HepG2 (cell line): ENCODE measurements around the gene FMN2. TPM values are rescaled to one million over a fixed set of nuclear protein-coding genes. Genes with fewer than 3 reads are reported as not detected.

Experiments used
- ATAC-seq: fragments of 200-7000 bp; cut with Tn5 transposase; 3 replicates; pipeline ENCODE4 v1.9.1; 2020; ENCODE audit warnings: mild to moderate bottlenecking, moderate library complexity
- BruUV-seq: library from RNA; stranded (reverse); fragments of 400-500 nt; replicated peaks from 2 replicates; lab custom pipeline; 2021; lab: Mats Ljungman, UMichigan
- CTCF ChIA-PET: fragments of 300-600 bp; formaldehyde crosslinking; extraction: SDS; loops from one replicate; lab custom pipeline; 2021; ENCODE audit warnings: low total read pairs, inconsistent platforms, low intra/inter-chr PET ratio; lab: Yijun Ruan, JAX
- POLR2A ChIA-PET: fragments of 350-600 bp; sonication (Branson Sonifier 250); formaldehyde crosslinking; loops from one replicate; lab custom pipeline; 2020; ENCODE audit warnings: antibody characterized with exemption, inconsistent platforms; lab: Yijun Ruan, JAX
- DNase-seq: peaks from one replicate; pipeline ENCODE4 v3.0.0-alpha.2; 2015; ENCODE audit warnings: low spot score
- FAIRE-seq: peaks from 3 replicates; lab custom pipeline; 2011; peaks lifted over from hg19 to GRCh38; lab: Jason Lieb, UNC
- H2AFZ ChIP-seq: one replicate; pipeline ENCODE4 v1.6.1; 2011; ENCODE audit warnings: low read length, inconsistent platforms
- H3K27ac ChIP-seq: fragments of 300-600 bp; 3 replicates; pipeline ENCODE4 v1.8.0; 2011; ENCODE audit warnings: mixed run types, mild to moderate bottlenecking, mixed read lengths, low read length, inconsistent platforms; ENCODE audit not compliant: insufficient read depth; ENCODE audit errors: extremely low read length
- H3K27me3 ChIP-seq, 2 experiments: fragments of 200-600 bp in 1 of 2; 2 replicates in 1 of 2; 3 replicates in 1 of 2; pipeline versions ENCODE4 v1.6.0 to v1.8.0; 2011; ENCODE audit warnings: low read length in 2 of 2, mild to moderate bottlenecking in 2 of 2, moderate library complexity in 2 of 2, inconsistent platforms in 1 of 2; ENCODE audit not compliant: insufficient read depth in 2 of 2, control insufficient read depth in 1 of 2
- H3K36me3 ChIP-seq, 2 experiments: fragments of 200-600 bp in 1 of 2; replicated peaks in 1 of 2; 2 replicates in 1 of 2; 3 replicates in 1 of 2; pipeline versions ENCODE4 v1.5.1 to v1.8.0; 2011; ENCODE audit warnings: low read length in 2 of 2, inconsistent platforms in 1 of 2; ENCODE audit not compliant: insufficient read depth in 2 of 2, control insufficient read depth in 1 of 2
- H3K4me1 ChIP-seq: 2 replicates; pipeline ENCODE4 v1.5.1; 2012; ENCODE audit warnings: low read length, inconsistent platforms; ENCODE audit not compliant: insufficient read depth
- H3K4me2 ChIP-seq: 2 replicates; pipeline ENCODE4 v1.6.0; 2011; ENCODE audit warnings: low read depth, low read length, inconsistent platforms
- H3K4me3 ChIP-seq, 3 experiments: fragments of 200-600 bp in 1 of 3; sonication (generic), shearing (Covaris generic) in 1 of 3; replicated peaks in 1 of 3; 2 replicates each; pipeline ENCODE4 v1.5.1; 2011 to 2016; ENCODE audit warnings: low read length in 3 of 3, inconsistent platforms in 2 of 3, low read depth in 2 of 3, mild to moderate bottlenecking in 2 of 3, control low read depth in 1 of 3, mixed read lengths in 1 of 3; ENCODE audit not compliant: insufficient read depth in 1 of 3
- H3K79me2 ChIP-seq: one replicate; pipeline ENCODE4 v1.6.1; 2011; ENCODE audit warnings: low read length, inconsistent platforms; ENCODE audit not compliant: insufficient read depth
- H3K9ac ChIP-seq: 2 replicates; pipeline ENCODE4 v1.6.0; 2011; ENCODE audit warnings: mild to moderate bottlenecking, low read depth, low read length, inconsistent platforms; ENCODE audit not compliant: insufficient read depth
- H3K9me3 ChIP-seq: 2 replicates; pipeline ENCODE4 v1.5.1; 2012; ENCODE audit warnings: mild to moderate bottlenecking, low read length
- H4K20me1 ChIP-seq: 2 replicates; pipeline ENCODE4 v1.6.0; 2011; ENCODE audit warnings: inconsistent platforms, mild to moderate bottlenecking, low read length, moderate library complexity; ENCODE audit not compliant: insufficient read depth
- AHR ChIP-seq: IDR thresholded peaks from 2 replicates; pipeline ENCODE4 v1.6.1; 2018; ENCODE audit warnings: missing genetic modification reagents, missing compliant biosample characterization
- DPF2 ChIP-seq: sonication (generic); formaldehyde crosslinking; IDR thresholded peaks from 2 replicates; pipeline ENCODE4 v1.4.0; 2020; ENCODE audit warnings: mild to moderate bottlenecking, low read depth, missing genetic modification reagents, borderline replicate concordance
- FLYWCH1 ChIP-seq: sonication (generic); formaldehyde crosslinking; IDR thresholded peaks from 2 replicates; pipeline ENCODE4 v1.8.1; 2023; ENCODE audit warnings: mild to moderate bottlenecking, missing genetic modification reagents
- HNRNPL ChIP-seq: fragments of 200-400 bp; formaldehyde crosslinking; IDR thresholded peaks from 2 replicates; pipeline ENCODE4 v1.6.1; 2017; ENCODE audit warnings: mild to moderate bottlenecking, low read depth, low read length
- SNRNP70 ChIP-seq: fragments of 200-400 bp; formaldehyde crosslinking; IDR thresholded peaks from 2 replicates; pipeline ENCODE4 v1.6.1; 2017; ENCODE audit warnings: mild to moderate bottlenecking, low read depth, low read length, moderate library complexity
- SRF ChIP-seq: IDR thresholded peaks from 2 replicates; pipeline ENCODE4 v1.6.1; 2011; ENCODE audit warnings: mild to moderate bottlenecking, low read depth, low read length, moderate library complexity
- TAF15 ChIP-seq: fragments of 200-400 bp; formaldehyde crosslinking; IDR thresholded peaks from one replicate; pipeline ENCODE4 v1.6.1; 2018; ENCODE audit warnings: mild to moderate bottlenecking, low read depth, low read length; ENCODE audit not compliant: poor library complexity, severe bottlenecking
- WGBS: methylation state at CpG from one replicate; pipeline ENCODE4 v1.1.6; 2017; ENCODE audit warnings: low lambda C conversion rate; 5-methylcytosine and 5-hydroxymethylcytosine counted together
- in situ Hi-C: cut with HindIII; loops from 2 replicates; pipeline ENCODE4 v1.10.0; 2017; ENCODE audit warnings: low pct_unique_long_range_greater_than_20kb; ENCODE audit not compliant: extremely low pct_ligation_motif_present
- intact Hi-C: fragments of 100-400 bp; cut with micrococcal nuclease; formaldehyde crosslinking; loops from one replicate; pipeline ENCODE4 v1.10.0; 2022; ENCODE audit not compliant: unreplicated experiment
- polyA plus RNA-seq, 8 experiments: library from polyadenylated mRNA; depleted of rRNA in 3 of 8; stranded (reverse) in 7 of 8; unstranded in 1 of 8; fragments of >200 nt; fragmentation: Illumina TruSeq in 4 of 8; extraction: Trizol in 4 of 8; gene quantifications; 2 replicates each; pipeline versions ENCODE4 v1.2.1 to v1.2.3, GENCODE V29; 2011 to 2016; ENCODE audit warnings: low read depth in 4 of 8, missing spikeins in 1 of 8, mixed read lengths in 1 of 8; ENCODE audit not compliant: insufficient read depth in 1 of 8
- total RNA-seq, 5 experiments: library from RNA; depleted of rRNA; stranded (reverse); fragments of >200 nt; fragmentation: Illumina TruSeq; extraction: Trizol; gene quantifications; 2 replicates each; pipeline ENCODE4 v1.2.3, GENCODE V29; 2016; ENCODE audit warnings: low read depth in 1 of 5
- TF ChIP-seq, protein P1 (sequence below): sonication (generic); formaldehyde crosslinking; IDR thresholded peaks from 2 replicates; pipeline ENCODE4 v1.4.0; 2020; ENCODE audit warnings: missing genetic modification reagents
- TF ChIP-seq, protein P2 (sequence below): sonication (generic); formaldehyde crosslinking; IDR thresholded peaks from 2 replicates; pipeline ENCODE4 v1.8.1; 2023; ENCODE audit warnings: mild to moderate bottlenecking, missing genetic modification reagents, borderline replicate concordance
- TF ChIP-seq, protein P3 (sequence below): sonication (generic); formaldehyde crosslinking; IDR thresholded peaks from 2 replicates; pipeline ENCODE4 v1.4.0; 2020; ENCODE audit warnings: missing genetic modification reagents, borderline replicate concordance
- TF ChIP-seq, protein P4 (sequence below): sonication (generic); formaldehyde crosslinking; IDR thresholded peaks from 2 replicates; pipeline ENCODE4 v1.8.0; 2022; ENCODE audit warnings: mild to moderate bottlenecking, missing genetic modification reagents

FMN2 gene
- total and polyA plus RNA-seq, 2 of the 13 experiments (the other 11 are each of a cell fraction or from before 2014, with no cell fraction given) = not detected

DNA sequence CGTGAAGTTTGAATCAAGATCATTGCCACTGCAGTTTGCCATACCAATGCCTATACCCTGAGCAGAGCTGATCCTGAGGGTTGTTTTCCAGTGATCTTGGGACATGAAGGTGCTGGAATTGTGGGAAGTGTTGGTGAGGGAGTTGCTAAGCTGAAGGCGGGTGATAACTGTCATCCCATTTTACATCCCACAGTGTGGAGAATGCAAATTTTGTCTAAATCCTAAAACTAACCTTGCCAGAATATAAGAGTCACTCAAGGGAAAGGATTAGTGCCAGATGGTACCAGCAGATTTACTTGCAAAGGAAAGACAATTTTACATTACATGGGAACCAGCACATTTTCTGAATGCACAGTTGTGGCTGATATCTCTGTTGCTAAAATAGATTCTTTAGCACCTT is 78.6 kb downstream of the FMN2 start (continued):
- TF ChIP-seq, protein P1, sequence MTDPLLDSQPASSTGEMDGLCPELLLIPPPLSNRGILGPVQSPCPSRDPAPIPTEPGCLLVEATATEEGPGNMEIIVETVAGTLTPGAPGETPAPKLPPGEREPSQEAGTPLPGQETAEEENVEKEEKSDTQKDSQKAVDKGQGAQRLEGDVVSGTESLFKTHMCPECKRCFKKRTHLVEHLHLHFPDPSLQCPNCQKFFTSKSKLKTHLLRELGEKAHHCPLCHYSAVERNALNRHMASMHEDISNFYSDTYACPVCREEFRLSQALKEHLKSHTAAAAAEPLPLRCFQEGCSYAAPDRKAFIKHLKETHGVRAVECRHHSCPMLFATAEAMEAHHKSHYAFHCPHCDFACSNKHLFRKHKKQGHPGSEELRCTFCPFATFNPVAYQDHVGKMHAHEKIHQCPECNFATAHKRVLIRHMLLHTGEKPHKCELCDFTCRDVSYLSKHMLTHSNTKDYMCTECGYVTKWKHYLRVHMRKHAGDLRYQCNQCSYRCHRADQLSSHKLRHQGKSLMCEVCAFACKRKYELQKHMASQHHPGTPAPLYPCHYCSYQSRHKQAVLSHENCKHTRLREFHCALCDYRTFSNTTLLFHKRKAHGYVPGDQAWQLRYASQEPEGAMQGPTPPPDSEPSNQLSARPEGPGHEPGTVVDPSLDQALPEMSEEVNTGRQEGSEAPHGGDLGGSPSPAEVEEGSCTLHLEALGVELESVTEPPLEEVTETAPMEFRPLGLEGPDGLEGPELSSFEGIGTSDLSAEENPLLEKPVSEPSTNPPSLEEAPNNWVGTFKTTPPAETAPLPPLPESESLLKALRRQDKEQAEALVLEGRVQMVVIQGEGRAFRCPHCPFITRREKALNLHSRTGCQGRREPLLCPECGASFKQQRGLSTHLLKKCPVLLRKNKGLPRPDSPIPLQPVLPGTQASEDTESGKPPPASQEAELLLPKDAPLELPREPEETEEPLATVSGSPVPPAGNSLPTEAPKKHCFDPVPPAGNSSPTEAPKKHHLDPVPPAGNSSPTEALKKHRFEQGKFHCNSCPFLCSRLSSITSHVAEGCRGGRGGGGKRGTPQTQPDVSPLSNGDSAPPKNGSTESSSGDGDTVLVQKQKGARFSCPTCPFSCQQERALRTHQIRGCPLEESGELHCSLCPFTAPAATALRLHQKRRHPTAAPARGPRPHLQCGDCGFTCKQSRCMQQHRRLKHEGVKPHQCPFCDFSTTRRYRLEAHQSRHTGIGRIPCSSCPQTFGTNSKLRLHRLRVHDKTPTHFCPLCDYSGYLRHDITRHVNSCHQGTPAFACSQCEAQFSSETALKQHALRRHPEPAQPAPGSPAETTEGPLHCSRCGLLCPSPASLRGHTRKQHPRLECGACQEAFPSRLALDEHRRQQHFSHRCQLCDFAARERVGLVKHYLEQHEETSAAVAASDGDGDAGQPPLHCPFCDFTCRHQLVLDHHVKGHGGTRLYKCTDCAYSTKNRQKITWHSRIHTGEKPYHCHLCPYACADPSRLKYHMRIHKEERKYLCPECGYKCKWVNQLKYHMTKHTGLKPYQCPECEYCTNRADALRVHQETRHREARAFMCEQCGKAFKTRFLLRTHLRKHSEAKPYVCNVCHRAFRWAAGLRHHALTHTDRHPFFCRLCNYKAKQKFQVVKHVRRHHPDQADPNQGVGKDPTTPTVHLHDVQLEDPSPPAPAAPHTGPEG (CRISPR knock-in tag) = no peak

DNA sequence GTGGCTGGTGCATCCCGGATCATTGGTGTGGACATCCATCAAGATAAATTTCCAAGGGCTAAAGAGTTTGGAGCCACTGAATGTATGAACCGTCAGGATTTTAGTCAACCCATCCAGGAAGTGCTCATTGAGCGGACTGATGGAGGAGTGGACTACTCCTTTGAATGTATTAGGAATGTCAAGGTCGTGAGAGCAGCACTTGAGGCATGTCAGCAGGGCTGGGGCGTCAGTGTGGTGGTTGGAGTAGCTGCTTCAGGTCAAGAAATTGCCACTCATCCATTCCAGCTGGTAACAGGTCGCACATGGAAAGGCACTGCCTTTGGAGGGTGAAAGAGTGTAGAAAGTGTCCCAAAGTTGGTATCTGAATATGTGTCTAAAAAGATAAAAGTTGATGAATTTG is 79.1 kb downstream of the FMN2 start:
- Histone ChIP-seq H3K9ac (no peak overlapping the region), H3K27ac (no peak overlapping the region), H3K36me3 (no peaks in the 10 kb centered on the region), H3K4me1 (no peaks in the 10 kb centered on the region), H3K27me3 (no peaks in the 10 kb centered on the region), H4K20me1 (no peaks in the 10 kb centered on the region), H3K9me3 (no peaks in the 10 kb centered on the region), H3K79me2 (no peaks in the 10 kb centered on the region), H3K4me2 (no peak overlapping the region), H2AFZ (no peak overlapping the region), H3K4me3 (no peak overlapping the region)
- in situ Hi-C loops (no loop called here), intact Hi-C loops (no loop called here)
- DNase-seq = no peak
- POLR2A ChIA-PET = no interaction called here
- ATAC-seq = no peak
- 8% methylated on average over 6 of the region's 6 CpGs for WGBS
- CTCF ChIA-PET = no interaction called here
- FAIRE-seq = no peak
- BruUV-seq = no TSS peak
- no peak for TF ChIP-seq HNRNPL
- TF ChIP-seq, protein P2, sequence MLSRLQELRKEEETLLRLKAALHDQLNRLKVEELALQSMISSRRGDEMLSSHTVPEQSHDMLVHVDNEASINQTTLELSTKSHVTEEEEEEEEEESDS (CRISPR knock-in tag) = no peak
- TF ChIP-seq DPF2 = no peak
- no peak for TF ChIP-seq TAF15
- TF ChIP-seq, protein P3, sequence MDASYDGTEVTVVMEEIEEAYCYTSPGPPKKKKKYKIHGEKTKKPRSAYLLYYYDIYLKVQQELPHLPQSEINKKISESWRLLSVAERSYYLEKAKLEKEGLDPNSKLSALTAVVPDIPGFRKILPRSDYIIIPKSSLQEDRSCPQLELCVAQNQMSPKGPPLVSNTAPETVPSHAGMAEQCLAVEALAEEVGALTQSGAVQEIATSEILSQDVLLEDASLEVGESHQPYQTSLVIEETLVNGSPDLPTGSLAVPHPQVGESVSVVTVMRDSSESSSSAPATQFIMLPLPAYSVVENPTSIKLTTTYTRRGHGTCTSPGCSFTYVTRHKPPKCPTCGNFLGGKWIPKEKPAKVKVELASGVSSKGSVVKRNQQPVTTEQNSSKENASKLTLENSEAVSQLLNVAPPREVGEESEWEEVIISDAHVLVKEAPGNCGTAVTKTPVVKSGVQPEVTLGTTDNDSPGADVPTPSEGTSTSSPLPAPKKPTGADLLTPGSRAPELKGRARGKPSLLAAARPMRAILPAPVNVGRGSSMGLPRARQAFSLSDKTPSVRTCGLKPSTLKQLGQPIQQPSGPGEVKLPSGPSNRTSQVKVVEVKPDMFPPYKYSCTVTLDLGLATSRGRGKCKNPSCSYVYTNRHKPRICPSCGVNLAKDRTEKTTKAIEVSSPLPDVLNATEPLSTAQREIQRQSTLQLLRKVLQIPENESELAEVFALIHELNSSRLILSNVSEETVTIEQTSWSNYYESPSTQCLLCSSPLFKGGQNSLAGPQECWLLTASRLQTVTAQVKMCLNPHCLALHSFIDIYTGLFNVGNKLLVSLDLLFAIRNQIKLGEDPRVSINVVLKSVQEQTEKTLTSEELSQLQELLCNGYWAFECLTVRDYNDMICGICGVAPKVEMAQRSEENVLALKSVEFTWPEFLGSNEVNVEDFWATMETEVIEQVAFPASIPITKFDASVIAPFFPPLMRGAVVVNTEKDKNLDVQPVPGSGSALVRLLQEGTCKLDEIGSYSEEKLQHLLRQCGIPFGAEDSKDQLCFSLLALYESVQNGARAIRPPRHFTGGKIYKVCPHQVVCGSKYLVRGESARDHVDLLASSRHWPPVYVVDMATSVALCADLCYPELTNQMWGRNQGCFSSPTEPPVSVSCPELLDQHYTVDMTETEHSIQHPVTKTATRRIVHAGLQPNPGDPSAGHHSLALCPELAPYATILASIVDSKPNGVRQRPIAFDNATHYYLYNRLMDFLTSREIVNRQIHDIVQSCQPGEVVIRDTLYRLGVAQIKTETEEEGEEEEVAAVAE (CRISPR knock-in tag) = no peak
- no peak for TF ChIP-seq SNRNP70
- TF ChIP-seq, protein P4, sequence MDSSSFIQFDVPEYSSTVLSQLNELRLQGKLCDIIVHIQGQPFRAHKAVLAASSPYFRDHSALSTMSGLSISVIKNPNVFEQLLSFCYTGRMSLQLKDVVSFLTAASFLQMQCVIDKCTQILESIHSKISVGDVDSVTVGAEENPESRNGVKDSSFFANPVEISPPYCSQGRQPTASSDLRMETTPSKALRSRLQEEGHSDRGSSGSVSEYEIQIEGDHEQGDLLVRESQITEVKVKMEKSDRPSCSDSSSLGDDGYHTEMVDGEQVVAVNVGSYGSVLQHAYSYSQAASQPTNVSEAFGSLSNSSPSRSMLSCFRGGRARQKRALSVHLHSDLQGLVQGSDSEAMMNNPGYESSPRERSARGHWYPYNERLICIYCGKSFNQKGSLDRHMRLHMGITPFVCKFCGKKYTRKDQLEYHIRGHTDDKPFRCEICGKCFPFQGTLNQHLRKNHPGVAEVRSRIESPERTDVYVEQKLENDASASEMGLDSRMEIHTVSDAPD (CRISPR knock-in tag) = no peak
- no peak for TF ChIP-seq SRF
- no peak for TF ChIP-seq AHR (CRISPR knock-in tag)
- TF ChIP-seq FLYWCH1 = no peak
